H54 (cell line): ENCODE measurements around the gene POLR3E.
A peak's percentile ranks its signal among the peaks of the same experiment; 100 is the strongest.
"Not testable (repeated sequence)": the region's sequence is repeated elsewhere in the genome, so short reads cannot be mapped to it uniquely, and the experiment has no call there.

ENCODE experiments used
- DNase-seq: peaks from one replicate; pipeline ENCODE4 v3.0.0; 2011; ENCODE audit warnings: low spot score, mixed read lengths; ENCODE audit not compliant: insufficient read length
- FAIRE-seq: peaks from 3 replicates; lab custom pipeline; 2011; peaks lifted over from hg19 to GRCh38; lab: Jason Lieb, UNC
- POLR2A ChIP-seq: IDR thresholded peaks from 2 replicates; pipeline ENCODE4 v1.6.1; 2011; ENCODE audit warnings: low read depth, mild to moderate bottlenecking, low read length

The POLR3E gene

GRCh38 chr16:22366371-22366770 is 69.2 kb downstream of the POLR3E start:
- no peak for FAIRE-seq
- no peak for DNase-seq
- no peak for TF ChIP-seq POLR2A

GRCh38 chr16:22366889-22367288 is 69.7 kb downstream of the POLR3E start:
- DNase-seq (no peak), FAIRE-seq (no peak)
- no peak for TF ChIP-seq POLR2A

GRCh38 chr16:22368200-22368826 is 71.1 kb downstream of the POLR3E start:
- DNase-seq, FAIRE-seq: not testable (repeated sequence)

GRCh38 chr16:22369221-22369811 is 72.1 kb downstream of the POLR3E start:
- peak; percentile 45 for FAIRE-seq
- DNase-seq: no peak
- TF ChIP-seq POLR2A: no peak

- DNase-seq: no peak
- FAIRE-seq: peak; percentile 20
These were observed 73.0 kb downstream of the POLR3E start for GRCh38 chr16:22370038-22370820.

GRCh38 chr16:22372882-22373661 is 75.9 kb downstream of the POLR3E start:
- FAIRE-seq (peak; percentile 6), DNase-seq (no peak)
- TF ChIP-seq POLR2A: no peak

More at GRCh38 chr16:22370038-22370820, 73.0 kb downstream of the POLR3E start:
- TF ChIP-seq POLR2A: no peak

- DNase-seq (peak; percentile 13), FAIRE-seq (no peak)
- TF ChIP-seq POLR2A: no peak
These were observed 76.6 kb downstream of the POLR3E start for GRCh38 chr16:22373662-22374310.

- FAIRE-seq (peak; percentile 52), DNase-seq (peak; percentile 97)
- TF ChIP-seq POLR2A: peak; percentile 74
These were observed 77.3 kb downstream of the POLR3E start, which contains the start of gene CDR2 for GRCh38 chr16:22374311-22375116. Gene CDR2, minus strand, starts transcription at chr16:22374619. Its CDS starts 310 bp downstream, at chr16:22374309.

GRCh38 chr16:22375117-22375962 is 78.1 kb downstream of the POLR3E start:
- FAIRE-seq: no peak

GRCh38 chr16:22375963-22376640 is 78.9 kb downstream of the POLR3E start:
- no peak for DNase-seq
- TF ChIP-seq POLR2A: no peak
- no peak for FAIRE-seq

More at GRCh38 chr16:22375117-22375962, 78.1 kb downstream of the POLR3E start:
- no peak for TF ChIP-seq POLR2A
- DNase-seq: no peak

GRCh38 chr16:22379656-22380055 is 82.4 kb downstream of the POLR3E start:
- FAIRE-seq (no peak), DNase-seq (no peak)
- TF ChIP-seq POLR2A: no peak
